HG02970 (cell line): ENCODE measurements around the gene PPT1.
"Not testable (repeated sequence)": the region's sequence is repeated elsewhere in the genome, so short reads cannot be mapped to it uniquely, and the experiment has no call there.

ENCODE experiments used
- ATAC-seq: cut with Tn5 transposase; IDR thresholded peaks from one replicate; pipeline ENCODE4 v1.9.1; 2021; ENCODE audit warnings: mild to moderate bottlenecking, moderate library complexity, moderate number of reproducible peaks; ENCODE audit not compliant: unreplicated experiment, low FRiP score

The PPT1 gene

DNA sequence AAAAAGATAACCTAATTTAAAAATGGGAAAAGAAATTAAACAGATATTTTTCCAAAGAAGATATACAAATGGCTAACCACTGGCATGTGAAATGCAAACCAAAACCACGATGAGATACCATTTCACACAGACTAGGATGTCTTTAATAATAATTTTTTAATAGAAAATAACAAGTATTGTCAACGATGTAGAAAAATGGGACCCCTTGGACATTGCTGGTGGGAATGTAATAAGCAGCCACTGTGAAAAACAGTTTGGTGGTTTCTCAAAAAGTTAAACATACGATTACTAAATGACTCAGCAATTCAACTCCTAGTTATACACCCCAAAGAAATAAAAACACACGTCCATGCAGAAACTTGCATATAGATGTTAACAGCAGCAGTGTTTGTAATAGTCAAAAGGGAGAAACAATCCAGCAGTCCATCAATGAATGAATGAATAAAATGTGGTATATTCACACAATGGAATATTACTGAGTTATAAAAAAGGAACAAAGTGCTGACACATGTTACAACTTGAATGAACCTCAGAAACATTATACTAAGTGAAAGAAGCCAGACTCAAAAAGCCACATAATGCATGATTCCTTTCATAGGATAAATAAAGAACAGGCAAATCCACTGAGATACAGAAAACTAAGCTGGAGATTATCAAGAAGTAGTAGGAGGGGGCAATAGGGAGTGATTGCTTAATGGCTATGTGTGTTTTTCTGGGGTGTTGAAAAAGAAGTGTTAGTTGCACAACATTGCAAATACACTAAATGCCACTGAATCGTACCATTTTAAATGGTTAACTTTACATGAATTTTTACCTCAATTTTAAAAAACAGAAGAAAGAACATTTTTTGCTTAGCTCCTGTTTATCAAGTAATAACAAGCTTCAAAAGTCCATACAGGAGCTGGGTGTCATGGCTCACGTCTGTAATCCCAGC, 4.1 kb downstream of the PPT1 start:
- no peak for ATAC-seq

DNA sequence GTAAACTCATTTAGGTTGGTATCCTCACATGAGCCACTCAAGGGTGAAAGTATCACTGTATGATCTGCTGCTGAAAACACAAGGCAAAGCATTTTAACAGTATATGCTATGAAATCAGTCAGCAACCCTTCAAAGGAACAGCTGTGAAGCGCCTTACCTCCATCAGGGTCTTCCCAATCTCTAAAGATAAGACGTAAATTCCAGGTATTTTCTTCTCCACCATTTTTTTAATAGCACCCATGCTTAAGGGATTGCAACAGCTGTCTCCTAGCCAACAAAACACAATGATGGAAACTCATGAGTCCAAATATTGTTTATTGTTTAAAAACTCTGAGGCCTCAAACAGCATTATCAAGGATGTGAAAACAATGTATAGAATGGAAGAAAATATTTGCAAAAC, 4.8 kb downstream of the PPT1 start:
- no peak for ATAC-seq

DNA sequence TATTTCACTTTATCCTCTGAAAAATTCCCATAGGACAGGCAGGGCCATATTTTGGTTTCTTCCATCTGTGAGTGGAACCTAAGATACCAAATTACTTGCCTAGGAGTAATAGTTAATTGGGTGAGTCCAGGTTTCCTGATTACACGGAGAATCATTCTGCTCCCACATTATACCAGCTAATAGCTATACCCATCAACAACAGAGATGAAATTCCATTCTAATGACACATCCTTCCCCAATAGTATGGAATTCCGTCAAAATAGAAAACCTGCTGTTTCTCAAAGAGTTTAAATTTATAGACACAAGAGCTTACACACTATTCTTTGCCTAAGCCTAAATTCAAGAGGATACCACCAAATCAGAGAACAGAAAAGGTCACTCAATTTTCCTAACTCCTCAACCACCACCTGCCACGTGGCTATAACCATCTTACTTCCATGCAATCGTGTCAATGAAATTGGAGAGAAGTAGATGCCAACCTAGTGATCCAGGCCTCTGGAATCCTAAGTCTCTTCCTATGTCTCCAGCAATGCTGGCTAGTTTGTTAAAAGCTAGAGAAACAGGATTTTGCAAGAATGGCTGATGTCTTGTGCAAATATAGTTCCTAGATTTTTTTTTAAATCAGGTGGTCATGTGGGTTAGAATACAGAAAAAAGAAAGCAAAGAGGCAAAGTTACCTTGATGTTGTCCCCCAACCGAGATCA, 6.2 kb downstream of the PPT1 start:
- ATAC-seq, result no peak

DNA sequence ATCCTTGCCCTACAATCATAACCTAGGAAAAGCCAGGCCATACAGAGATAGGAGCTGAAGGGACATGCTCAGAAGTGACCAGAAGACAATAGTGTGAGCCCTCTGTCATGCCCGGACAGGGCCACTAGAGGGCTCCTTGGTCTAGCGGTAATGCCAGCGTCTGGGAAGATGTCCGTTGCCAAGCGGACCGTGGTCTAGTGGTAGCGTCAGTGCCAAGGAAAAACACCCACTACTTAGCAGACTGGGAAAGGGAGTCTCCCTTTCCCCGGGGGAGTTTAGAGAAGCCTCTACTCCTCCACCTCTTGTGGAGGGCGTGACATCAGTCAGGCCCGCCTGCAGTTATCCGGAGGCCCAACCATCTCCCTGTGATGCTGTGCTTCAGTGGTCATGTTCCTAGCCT, 12.3 kb downstream of the PPT1 start:
- not testable (repeated sequence) for ATAC-seq

DNA sequence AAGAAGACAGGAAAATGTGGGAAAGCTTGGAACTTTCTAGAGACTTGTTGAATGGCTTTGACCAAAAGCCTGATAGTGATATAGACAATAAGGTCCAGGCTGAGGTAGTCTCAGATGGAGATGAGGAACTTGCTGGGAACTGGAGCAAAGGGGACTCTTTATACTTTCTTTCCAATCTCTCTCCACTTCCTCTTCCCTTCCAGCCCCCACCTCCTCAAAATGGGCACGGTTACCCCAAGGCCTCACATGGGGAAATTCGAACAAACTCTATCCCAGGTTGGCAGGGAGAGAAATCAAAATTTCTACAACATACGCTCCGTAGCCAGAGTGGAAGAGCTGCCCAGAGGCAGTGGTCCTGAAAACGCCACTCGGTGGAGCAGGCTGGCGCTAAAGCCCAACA, 15.2 kb downstream of the PPT1 start:
- ATAC-seq, result no peak

DNA sequence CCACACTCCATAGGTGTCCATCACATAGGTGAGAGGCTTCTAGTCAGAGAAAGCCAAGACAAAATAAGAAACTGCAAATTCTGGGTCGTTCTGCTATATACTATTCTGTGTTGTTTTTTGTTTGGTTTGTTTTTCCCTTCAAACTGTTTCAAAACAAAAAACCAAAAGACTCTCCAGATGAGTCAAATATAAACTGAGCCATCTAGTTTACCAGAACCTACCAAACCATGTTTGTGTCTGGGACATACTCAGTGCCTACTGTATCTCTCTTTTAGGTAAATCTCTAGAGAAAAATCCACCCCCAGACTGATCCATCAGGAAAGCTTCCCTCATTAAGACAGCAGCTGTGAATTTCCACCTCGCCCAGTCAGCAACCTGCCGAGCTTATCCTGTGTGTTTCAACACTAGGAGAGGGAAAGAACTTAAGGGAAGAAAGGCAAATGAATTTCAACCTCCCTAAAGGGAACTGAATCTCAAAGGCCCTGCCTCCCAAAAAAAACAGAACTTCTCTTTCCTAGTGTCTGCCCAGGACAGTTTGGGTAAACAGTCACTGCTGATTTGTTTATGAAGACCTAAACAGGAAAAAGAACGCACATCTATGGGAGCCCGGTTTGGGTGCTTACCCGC, 17.2 kb downstream of the PPT1 start:
- no peak for ATAC-seq

DNA sequence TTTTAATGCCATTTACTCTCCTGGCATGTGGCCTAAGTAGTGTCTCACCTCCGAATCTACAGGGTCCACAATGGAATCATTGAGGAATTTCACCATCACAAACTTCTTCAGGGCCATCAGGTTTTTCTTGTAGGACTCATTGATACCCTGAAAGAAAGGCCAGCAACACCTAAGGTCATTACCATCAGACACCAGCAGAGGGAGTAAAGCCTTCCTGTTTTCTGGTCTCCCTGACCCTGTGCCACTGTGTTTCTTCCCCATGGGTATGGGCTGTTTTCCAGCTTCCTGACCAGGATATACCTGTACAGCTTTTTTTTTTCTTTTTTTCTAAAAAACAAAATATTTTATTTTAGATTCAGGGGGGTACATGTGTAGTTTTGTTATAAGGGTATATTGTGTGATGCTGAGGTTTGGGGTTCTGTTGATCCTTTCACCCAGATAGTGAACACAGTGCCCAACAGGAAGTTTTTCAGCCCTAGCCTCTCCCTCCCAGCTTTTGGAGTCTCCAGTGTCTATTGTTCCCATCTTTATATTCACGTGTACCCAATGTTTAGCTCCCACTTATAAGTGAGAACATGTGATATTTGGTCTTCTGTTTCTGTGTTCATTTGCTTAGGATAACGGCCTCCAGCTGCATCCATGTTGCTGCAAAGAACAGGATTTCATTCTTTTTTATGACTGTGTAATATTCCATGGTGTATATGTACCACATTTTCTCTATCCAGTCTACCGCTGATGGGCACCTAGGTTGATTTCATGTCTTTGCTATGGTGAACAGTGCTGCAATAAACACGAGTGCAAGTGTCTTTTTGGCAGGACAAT, 18.3 kb downstream of the PPT1 start:
- no peak for ATAC-seq

DNA sequence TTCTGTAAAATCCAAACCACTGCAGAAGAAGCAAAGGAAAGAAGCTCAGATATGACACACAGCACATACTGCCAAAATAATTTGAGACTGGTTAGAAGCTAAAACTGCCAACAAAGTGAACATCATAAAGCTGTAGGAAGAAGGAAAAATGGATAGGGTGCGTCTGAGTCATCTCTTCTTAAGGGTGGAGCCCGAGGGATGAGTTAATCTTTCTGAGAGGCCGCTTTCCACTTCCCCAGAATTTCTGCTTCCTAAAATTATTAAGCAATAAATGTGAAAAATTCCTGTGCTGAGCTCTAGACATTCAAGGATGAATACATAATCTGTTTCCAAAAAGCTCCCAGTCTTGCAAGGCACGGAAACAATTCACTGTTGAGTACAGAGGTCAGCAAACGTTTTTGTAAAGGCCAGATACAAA, 20.1 kb downstream of the PPT1 start:
- ATAC-seq, result no peak

DNA sequence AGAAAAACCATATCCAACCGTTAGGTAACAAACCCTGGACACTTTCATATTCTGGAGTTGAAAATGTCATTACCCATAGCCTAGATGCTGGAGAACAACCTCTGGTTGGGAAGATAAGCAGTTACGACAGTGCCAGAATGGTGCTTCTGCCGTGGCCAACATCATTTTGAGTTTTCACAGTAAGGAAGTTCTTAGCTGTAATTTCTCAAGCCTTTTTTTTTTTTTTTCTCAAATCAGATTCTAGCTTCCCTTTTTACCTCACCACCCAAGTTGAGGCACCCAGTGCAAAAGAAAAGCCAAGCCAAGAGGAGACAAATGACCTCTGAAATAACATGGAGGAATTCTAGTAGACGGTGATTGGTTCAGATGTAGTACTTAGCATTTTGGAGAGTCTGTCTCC, 21.8 kb downstream of the PPT1 start:
- ATAC-seq, result no peak

DNA sequence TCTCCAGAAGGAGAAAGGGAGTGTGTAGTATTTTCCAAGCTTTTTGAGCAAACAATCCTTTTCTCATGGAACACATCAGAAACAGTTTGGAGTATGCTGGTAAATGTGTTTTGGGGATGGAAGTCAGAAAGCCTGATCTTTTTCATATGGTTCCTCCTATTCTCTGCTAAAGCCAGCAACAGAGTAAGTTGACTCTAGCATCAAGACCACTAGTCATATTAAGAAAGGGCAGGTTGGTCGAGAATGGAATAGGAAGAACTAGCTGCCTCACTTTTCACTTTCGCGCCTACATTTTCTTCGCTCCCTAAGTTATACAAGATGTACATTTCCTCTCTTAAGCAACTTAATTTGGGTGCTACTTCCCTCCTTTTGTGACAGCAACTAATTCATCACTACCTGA, 24.0 kb downstream of the PPT1 start:
- no peak for ATAC-seq

DNA sequence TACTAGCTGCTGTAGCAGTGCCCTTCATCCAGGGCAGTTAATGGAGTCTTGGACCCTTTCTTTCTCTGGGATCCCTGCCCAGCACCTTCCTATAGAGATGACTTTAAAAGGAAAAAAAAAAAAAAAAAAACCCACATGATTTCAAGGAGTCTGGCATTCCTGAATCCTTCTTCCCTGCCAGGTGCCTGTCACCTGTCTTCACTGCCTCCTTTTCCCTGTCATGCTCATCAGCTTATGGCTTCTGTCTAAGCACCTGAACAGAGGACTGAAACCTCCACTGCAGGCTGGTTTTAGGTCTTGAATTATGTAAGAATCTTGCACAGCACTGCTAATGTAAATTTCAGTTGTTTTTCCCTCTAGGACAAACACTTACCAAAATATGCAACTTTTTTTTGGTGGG, 24.9 kb downstream of the PPT1 start:
- no peak for ATAC-seq

DNA sequence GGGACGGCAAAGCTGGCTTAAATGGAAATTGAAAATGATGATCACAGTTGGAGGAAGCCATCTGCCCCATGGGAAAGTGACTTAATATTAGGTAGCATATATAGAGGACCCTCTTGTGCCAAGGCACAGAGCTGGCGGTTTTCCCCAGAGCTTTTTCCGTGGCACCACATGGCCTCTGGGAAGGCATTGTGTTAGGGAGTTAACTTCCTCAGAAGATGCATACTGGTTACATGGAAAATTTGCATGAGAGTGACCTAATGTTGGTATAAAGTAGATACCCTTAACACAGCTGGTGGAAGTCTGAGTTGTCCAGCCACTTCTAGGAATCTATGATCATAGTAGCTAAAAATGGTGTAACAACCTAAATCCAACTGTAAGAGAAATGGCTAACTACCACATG, 29.2 kb downstream of the PPT1 start:
- no peak for ATAC-seq

DNA sequence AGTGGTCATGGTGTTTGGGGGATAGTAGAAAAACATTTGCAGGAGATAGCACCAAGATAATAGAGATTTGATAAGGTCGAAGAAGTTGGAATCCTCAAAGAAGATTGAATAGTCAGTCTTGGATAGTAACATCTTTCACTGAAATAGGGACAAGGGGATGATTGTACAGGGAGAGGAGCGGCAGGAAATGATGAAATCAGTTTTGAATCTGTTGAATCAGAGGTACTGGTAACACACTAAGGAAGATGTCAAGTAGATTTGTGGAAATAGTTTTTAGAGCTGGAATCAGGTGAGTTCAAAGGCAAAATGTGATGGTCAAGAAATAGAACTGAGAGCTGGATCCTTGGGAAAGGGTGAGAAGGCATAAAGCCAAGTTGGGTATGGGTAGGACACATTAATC, 30.0 kb downstream of the PPT1 start:
- no peak for ATAC-seq

DNA sequence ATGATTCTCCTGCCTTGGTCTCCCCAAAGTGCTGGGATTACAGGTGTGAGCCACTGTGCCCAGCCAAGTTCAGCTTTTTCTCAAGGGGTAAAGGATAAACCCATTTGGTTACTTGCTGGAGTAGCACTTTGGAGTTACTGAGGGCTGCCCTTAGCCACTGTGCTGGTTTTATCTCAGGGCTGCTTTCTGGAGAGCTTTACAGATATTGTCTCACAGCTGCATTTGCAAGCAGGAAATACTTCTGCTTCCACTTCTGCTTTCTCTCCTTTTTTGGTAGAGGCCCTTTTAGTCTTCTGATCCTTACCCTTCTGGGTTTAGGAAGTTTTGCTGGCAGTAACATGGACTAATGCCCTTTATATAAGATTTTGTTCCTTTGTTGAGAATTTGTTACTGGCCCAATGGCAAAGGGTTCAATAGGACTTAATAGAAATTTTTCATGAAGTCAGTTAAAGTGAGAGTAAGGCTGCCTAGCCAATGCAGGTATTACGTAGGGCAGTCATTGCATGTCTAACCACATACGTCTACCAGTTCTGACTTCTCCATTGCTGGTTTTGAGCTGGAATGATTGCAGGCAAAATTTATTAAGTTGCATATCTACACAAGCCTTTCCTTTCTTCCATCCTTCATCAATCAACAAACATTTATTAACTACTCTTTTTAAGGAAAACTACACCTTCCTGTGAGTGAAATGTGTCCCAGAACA, 32.1 kb downstream of the PPT1 start:
- ATAC-seq, result no peak

DNA sequence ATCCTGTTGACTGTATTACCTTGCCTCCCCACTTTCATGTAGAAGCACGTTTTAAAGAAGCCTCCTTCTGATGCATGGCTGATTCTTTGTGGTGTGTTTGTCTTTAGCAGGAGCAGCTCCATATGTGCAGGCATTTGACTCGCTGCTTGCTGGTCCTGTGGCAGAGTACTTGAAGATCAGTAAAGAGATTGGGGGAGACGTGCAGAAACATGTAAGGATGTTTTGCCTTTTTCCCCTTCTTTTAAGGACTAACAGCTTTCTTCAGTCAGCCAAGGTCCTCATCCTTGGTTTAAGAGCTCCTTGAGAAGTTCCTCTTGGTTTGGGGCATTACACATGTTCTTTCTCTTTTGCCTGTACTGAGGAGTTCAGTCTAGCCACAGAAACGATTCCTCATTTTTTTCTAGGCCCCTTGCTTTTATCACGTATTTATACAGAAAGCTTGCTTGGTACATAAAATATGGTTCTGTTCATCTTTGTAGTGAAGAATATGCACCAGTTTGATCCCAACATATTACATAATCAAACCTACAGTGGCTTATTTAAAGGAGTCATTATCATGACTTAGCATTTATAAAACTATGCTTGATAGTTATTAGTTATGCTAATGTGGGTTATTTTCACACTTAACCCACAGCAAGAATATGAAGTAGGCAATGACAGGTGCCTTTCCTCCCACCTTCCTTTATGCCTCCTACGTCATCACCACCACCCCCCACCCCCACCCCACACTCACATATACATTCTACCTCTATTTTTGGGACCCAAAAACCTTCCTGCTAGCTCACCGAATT, 36.9 kb downstream of the PPT1 start:
- no peak for ATAC-seq

DNA sequence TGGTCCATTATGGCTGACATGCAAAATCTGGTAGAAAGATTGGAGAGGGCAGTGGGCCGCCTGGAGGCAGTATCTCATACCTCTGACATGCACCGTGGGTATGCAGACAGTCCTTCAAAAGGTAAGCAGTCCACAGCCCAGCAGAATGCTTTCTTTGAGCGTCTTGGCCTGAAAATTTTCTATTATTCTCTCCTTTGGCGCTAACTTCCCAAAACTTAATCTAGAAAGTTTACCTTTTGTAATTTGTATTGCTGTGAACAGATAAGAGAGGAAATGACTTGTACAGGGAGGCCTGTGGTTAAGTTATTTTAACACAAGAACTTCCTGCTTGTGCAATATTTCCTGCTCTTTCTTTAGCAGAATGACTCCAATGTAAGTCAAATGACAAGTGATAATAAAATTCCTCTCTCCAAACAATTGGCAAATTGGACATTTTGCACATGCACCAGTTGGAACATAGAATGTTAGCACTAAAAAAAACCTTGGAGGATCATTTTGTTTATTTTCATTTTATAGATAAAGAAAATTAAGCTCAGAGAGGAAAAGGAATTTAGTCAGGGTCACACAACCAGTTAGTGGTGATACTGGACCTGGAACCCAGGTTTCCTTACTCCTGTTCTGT, 37.6 kb downstream of the PPT1 start:
- ATAC-seq, result no peak

DNA sequence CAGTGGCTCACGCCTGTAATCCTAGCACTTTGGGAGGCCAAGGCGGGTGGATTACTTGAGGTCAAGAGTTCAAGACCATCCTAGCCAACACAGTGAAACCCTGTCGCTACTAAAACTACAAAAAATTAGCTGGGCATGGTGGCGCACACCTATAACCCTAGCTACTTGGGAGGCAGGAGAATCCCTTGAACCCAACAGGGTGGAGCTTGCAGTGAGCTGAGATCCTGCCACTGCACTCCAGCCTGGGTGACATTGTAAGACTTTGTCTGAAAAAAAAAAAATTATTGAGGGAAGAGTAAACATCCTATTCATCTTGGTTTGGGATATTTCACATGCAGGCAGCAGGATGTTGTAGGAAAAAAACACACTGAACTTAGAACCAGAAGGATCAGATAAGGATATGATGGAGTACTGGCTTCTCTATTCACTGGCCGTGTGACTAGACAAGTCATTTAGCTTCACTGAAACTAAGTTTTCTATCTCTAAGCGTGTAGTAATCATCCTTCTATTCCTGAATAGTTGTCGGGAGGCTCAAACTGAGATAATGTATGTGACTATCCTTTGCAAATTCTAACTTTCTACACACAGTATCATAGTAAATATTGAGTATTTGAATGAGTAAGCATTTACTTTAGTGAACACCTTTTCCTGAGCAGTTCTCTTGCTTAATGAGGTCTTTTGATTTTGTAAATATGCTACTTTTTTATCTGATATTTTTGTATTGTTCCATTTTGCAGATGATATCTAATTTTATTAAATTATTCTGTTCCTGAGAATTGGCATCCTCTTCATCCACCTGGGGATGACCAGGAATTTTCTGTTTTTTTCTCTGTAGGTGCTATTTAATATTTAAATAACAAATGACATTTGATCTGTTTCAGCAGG, 38.4 kb downstream of the PPT1 start:
- no peak for ATAC-seq

DNA sequence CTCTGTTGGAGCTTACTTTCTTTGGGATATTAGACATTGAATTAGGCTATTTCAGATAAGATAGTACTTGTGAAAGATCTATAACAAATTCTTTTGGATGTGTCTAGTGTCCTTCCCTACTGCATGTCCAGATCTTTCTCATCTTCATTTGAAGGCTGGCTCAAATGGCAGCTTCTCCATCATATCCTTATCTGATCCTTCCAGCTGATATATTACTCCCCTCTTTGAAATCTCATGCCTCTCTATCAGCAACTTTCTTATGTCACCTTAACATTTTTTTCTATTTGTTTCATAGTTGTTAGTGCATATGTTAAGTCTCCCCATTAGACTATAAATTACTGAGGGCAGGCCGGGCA, 39.0 kb downstream of the PPT1 start:
- no peak for ATAC-seq
